Measurements from ENCODE around the gene CNPPD1.

The CNPPD1 gene

GRCh38 chr2:219181531-219181930 lies 4.8 kb upstream of the CNPPD1 start:
- no peak overlapping the region for H3K4ac ChIP-seq (ENCODE audit: low read length)
- no peaks in the 10 kb centered on the region for H3K27me3 ChIP-seq (ENCODE audit: control insufficient read depth in 3 of 3, insufficient read depth in 3 of 3, low read depth in 1 of 3, low read length in 3 of 3)
- no peak overlapping the region for H3K18ac ChIP-seq (ENCODE audit: low read length)
- no peak overlapping the region for H3K4me2 ChIP-seq (ENCODE audit: insufficient read depth, low read length, poor library complexity, severe bottlenecking)
- H3K79me1 ChIP-seq (ENCODE audit: low read depth, low read length) = peaks cover 2% of the 10 kb centered on the region
- H3K9ac ChIP-seq (ENCODE audit: low read depth, low read length, poor library complexity) = no peak overlapping the region
- DNase-seq (ENCODE audit: low spot score) = no peak
- no peak overlapping the region for H4K91ac ChIP-seq (ENCODE audit: low read depth, low read length, poor library complexity)
- H2BK12ac ChIP-seq (ENCODE audit: low read length) = no peak overlapping the region
- no CpG with 5 or more reads among the region's 6 CpGs for WGBS, 2 donors (ENCODE audit: extremely low coverage in 2 of 2, insufficient read length in 2 of 2, insufficient replicate concordance in 1 of 2)
- no peak overlapping the region for H3K14ac ChIP-seq (ENCODE audit: low read length)
- H3K9me3 ChIP-seq (replicated peaks in 1 of 2; ENCODE audit: control insufficient read depth in 2 of 2, insufficient read depth in 1 of 2, low read depth in 1 of 2, low read length in 2 of 2) = no peaks in the 10 kb centered on the region
- no peak overlapping the region for H3K4me3 ChIP-seq (ENCODE audit: low read length in 2 of 2)
- peaks cover 5 to 6% of the 10 kb centered on the region in 2 donors for H3K4me1 ChIP-seq (ENCODE audit: control insufficient read depth in 2 of 2, insufficient read depth in 1 of 2, low read depth in 1 of 2, low read length in 2 of 2)
- no peak overlapping the region for H2BK15ac ChIP-seq (ENCODE audit: low read length)
- H2BK5ac ChIP-seq (ENCODE audit: low read length) = peak overlapping the region; percentile 26
- no peak overlapping the region for H2BK120ac ChIP-seq (ENCODE audit: low read depth, low read length)
- no peak overlapping the region for H2AFZ ChIP-seq (ENCODE audit: low read length)
- no peak overlapping the region for H4K8ac ChIP-seq (ENCODE audit: low read depth, low read length)
- no peak overlapping the region for H3K27ac ChIP-seq (replicated peaks; ENCODE audit: low read length)
- peaks cover 33 to 52% of the 10 kb centered on the region in 2 donors for H3K36me3 ChIP-seq (replicated peaks in 1 of 2; ENCODE audit: control insufficient read depth in 2 of 2, insufficient read depth in 2 of 2, low read length in 2 of 2)
- no peak overlapping the region for H3K23ac ChIP-seq (ENCODE audit: low read depth, low read length, poor library complexity)
- no peak overlapping the region for H2AK5ac ChIP-seq (ENCODE audit: low read depth, low read length)

- Histone ChIP-seq H2AFZ (ENCODE audit: low read length) (no peak overlapping the region), H4K91ac (ENCODE audit: low read depth, low read length, poor library complexity) (no peak overlapping the region), H3K4ac (ENCODE audit: low read length) (no peak overlapping the region), H3K23ac (ENCODE audit: low read depth, low read length, poor library complexity) (peak overlapping the region; percentile 61), H3K4me3 (ENCODE audit: low read length in 2 of 2) (no peak overlapping the region), H4K8ac (ENCODE audit: low read depth, low read length) (no peak overlapping the region), H3K79me1 (ENCODE audit: low read depth, low read length) (peaks cover 5% of the 10 kb centered on the region), H3K27me3 (ENCODE audit: control insufficient read depth in 3 of 3, insufficient read depth in 3 of 3, low read depth in 1 of 3, low read length in 3 of 3) (no peaks in the 10 kb centered on the region), H2BK120ac (ENCODE audit: low read depth, low read length) (no peak overlapping the region), H3K9ac (ENCODE audit: low read depth, low read length, poor library complexity) (no peak overlapping the region), H3K4me1 (ENCODE audit: control insufficient read depth in 2 of 2, insufficient read depth in 1 of 2, low read depth in 1 of 2, low read length in 2 of 2) (peaks cover 7 to 8% of the 10 kb centered on the region in 2 donors), H2AK5ac (ENCODE audit: low read depth, low read length) (no peak overlapping the region), H2BK12ac (ENCODE audit: low read length) (no peak overlapping the region), H3K4me2 (ENCODE audit: insufficient read depth, low read length, poor library complexity, severe bottlenecking) (no peak overlapping the region), H2BK15ac (ENCODE audit: low read length) (no peak overlapping the region), H3K9me3 (replicated peaks in 1 of 2; ENCODE audit: control insufficient read depth in 2 of 2, insufficient read depth in 1 of 2, low read depth in 1 of 2, low read length in 2 of 2) (no peaks in the 10 kb centered on the region), H3K18ac (ENCODE audit: low read length) (no peak overlapping the region), H3K27ac (replicated peaks; ENCODE audit: low read length) (no peak overlapping the region), H3K14ac (ENCODE audit: low read length) (no peak overlapping the region), H3K36me3 (replicated peaks in 1 of 2; ENCODE audit: control insufficient read depth in 2 of 2, insufficient read depth in 2 of 2, low read length in 2 of 2) (peaks cover 33 to 52% of the 10 kb centered on the region in 2 donors), H2BK5ac (ENCODE audit: low read length) (peak overlapping the region; percentile 26)
- WGBS, 2 donors (ENCODE audit: extremely low coverage in 2 of 2, insufficient read length in 2 of 2, insufficient replicate concordance in 1 of 2) = no CpG with 5 or more reads among the region's 5 CpGs
- no peak for DNase-seq (ENCODE audit: low spot score)
Observed at GRCh38 chr2:219180961-219181360, 4.2 kb upstream of the CNPPD1 start.

GRCh38 chr2:219179601-219180465 lies 3.1 kb upstream of the CNPPD1 start:
- no peak overlapping the region for H4K91ac ChIP-seq (ENCODE audit: low read depth, low read length, poor library complexity)
- peaks cover 35 to 54% of the 10 kb centered on the region in 2 donors for H3K36me3 ChIP-seq (replicated peaks in 1 of 2; ENCODE audit: control insufficient read depth in 2 of 2, insufficient read depth in 2 of 2, low read length in 2 of 2)
- H3K27ac ChIP-seq (replicated peaks; ENCODE audit: low read length) = no peak overlapping the region
- H3K4me3 ChIP-seq (ENCODE audit: low read length in 2 of 2) = no peak overlapping the region
- H3K4me1 ChIP-seq (ENCODE audit: control insufficient read depth in 2 of 2, insufficient read depth in 1 of 2, low read depth in 1 of 2, low read length in 2 of 2) = peaks cover 8 to 9% of the 10 kb centered on the region in 2 donors
- H3K18ac ChIP-seq (ENCODE audit: low read length) = no peak overlapping the region
- H3K9ac ChIP-seq (ENCODE audit: low read depth, low read length, poor library complexity) = no peak overlapping the region
- H3K4ac ChIP-seq (ENCODE audit: low read length) = no peak overlapping the region
- H3K23ac ChIP-seq (ENCODE audit: low read depth, low read length, poor library complexity) = no peak overlapping the region
- peaks cover 5% of the 10 kb centered on the region for H3K79me1 ChIP-seq (ENCODE audit: low read depth, low read length)
- no peak overlapping the region for H2BK12ac ChIP-seq (ENCODE audit: low read length)
- no peak overlapping the region for H3K4me2 ChIP-seq (ENCODE audit: insufficient read depth, low read length, poor library complexity, severe bottlenecking)
- no peak overlapping the region for H2AFZ ChIP-seq (ENCODE audit: low read length)
- no peak overlapping the region for H2BK15ac ChIP-seq (ENCODE audit: low read length)
- no peaks in the 10 kb centered on the region for H3K27me3 ChIP-seq (ENCODE audit: control insufficient read depth in 3 of 3, insufficient read depth in 3 of 3, low read depth in 1 of 3, low read length in 3 of 3)
- H2BK5ac ChIP-seq (ENCODE audit: low read length) = no peak overlapping the region
- no CpG with 5 or more reads among the region's 9 CpGs for WGBS, 2 donors (ENCODE audit: extremely low coverage in 2 of 2, insufficient read length in 2 of 2, insufficient replicate concordance in 1 of 2)
- H3K9me3 ChIP-seq (replicated peaks in 1 of 2; ENCODE audit: control insufficient read depth in 2 of 2, insufficient read depth in 1 of 2, low read depth in 1 of 2, low read length in 2 of 2) = no peaks in the 10 kb centered on the region
- no peak overlapping the region for H3K14ac ChIP-seq (ENCODE audit: low read length)
- H4K8ac ChIP-seq (ENCODE audit: low read depth, low read length) = no peak overlapping the region
- no peak overlapping the region for H2AK5ac ChIP-seq (ENCODE audit: low read depth, low read length)
- H2BK120ac ChIP-seq (ENCODE audit: low read depth, low read length) = no peak overlapping the region
- no peak for DNase-seq (ENCODE audit: low spot score)

GRCh38 chr2:219178377-219179175 lies 1.9 kb upstream of the CNPPD1 start:
- Histone ChIP-seq H3K27me3 (ENCODE audit: control insufficient read depth in 3 of 3, insufficient read depth in 3 of 3, low read depth in 1 of 3, low read length in 3 of 3) (no peaks in the 10 kb centered on the region), H3K4me1 (ENCODE audit: control insufficient read depth in 2 of 2, insufficient read depth in 1 of 2, low read depth in 1 of 2, low read length in 2 of 2) (peaks cover 8 to 9% of the 10 kb centered on the region in 2 donors), H2BK15ac (ENCODE audit: low read length) (no peak overlapping the region), H3K27ac (replicated peaks; ENCODE audit: low read length) (peak overlapping the region; percentile 69), H2BK120ac (ENCODE audit: low read depth, low read length) (no peak overlapping the region), H4K8ac (ENCODE audit: low read depth, low read length) (no peak overlapping the region), H3K4ac (ENCODE audit: low read length) (peak overlapping the region; percentile 80), H2BK12ac (ENCODE audit: low read length) (no peak overlapping the region), H3K18ac (ENCODE audit: low read length) (peak overlapping the region; percentile 98), H3K79me1 (ENCODE audit: low read depth, low read length) (peaks cover 5% of the 10 kb centered on the region), H2BK5ac (ENCODE audit: low read length) (peak overlapping the region; percentile 1), H3K23ac (ENCODE audit: low read depth, low read length, poor library complexity) (peak overlapping the region; percentile 94), H2AK5ac (ENCODE audit: low read depth, low read length) (no peak overlapping the region), H3K9ac (ENCODE audit: low read depth, low read length, poor library complexity) (peak overlapping the region; percentile 99), H3K9me3 (replicated peaks in 1 of 2; ENCODE audit: control insufficient read depth in 2 of 2, insufficient read depth in 1 of 2, low read depth in 1 of 2, low read length in 2 of 2) (no peaks in the 10 kb centered on the region), H3K4me2 (ENCODE audit: insufficient read depth, low read length, poor library complexity, severe bottlenecking) (peak overlapping the region; percentile 65), H3K14ac (ENCODE audit: low read length) (no peak overlapping the region), H2AFZ (ENCODE audit: low read length) (peak overlapping the region; percentile 99), H4K91ac (ENCODE audit: low read depth, low read length, poor library complexity) (no peak overlapping the region), H3K36me3 (replicated peaks in 1 of 2; ENCODE audit: control insufficient read depth in 2 of 2, insufficient read depth in 2 of 2, low read length in 2 of 2) (peaks cover 37 to 57% of the 10 kb centered on the region in 2 donors), H3K4me3 (ENCODE audit: low read length in 2 of 2) (peak overlapping the region; percentile 89 to 96)
- DNase-seq (ENCODE audit: low spot score) = peak; percentile 40
- WGBS, 2 donors (ENCODE audit: extremely low coverage in 2 of 2, insufficient read length in 2 of 2, insufficient replicate concordance in 1 of 2) = no CpG with 5 or more reads among the region's 45 CpGs

All from neuronal stem cell (in vitro differentiated cells).